D341Med (cell line): ENCODE data around the gene SOX8.

Experiments used
- DNase-seq: peaks from one replicate; pipeline ENCODE4 v3.0.0; 2012; ENCODE audit warnings: low spot score

SOX8 gene

GRCh38 chr16:974001-974601 is 7.5 kb upstream of the SOX8 start:
- no peak for DNase-seq

GRCh38 chr16:974611-975261 is 6.8 kb upstream of the SOX8 start:
- DNase-seq, result no peak

- no peak for DNase-seq
These were observed 6.3 kb upstream of the SOX8 start for GRCh38 chr16:975291-975690.

- no peak for DNase-seq
These were observed 5.1 kb upstream of the SOX8 start for GRCh38 chr16:976389-976931.

- DNase-seq, result no peak
These were observed 4.4 kb upstream of the SOX8 start for GRCh38 chr16:977081-977701.

- no peak for DNase-seq
These were observed 3.7 kb upstream of the SOX8 start for GRCh38 chr16:977896-978295.

GRCh38 chr16:978403-978802 is 3.2 kb upstream of the SOX8 start:
- no peak for DNase-seq

- no peak for DNase-seq
These were observed 2.4 kb upstream of the SOX8 start for GRCh38 chr16:979147-979546.

GRCh38 chr16:979859-980594 is 1.5 kb upstream of the SOX8 start:
- no peak for DNase-seq

- DNase-seq, result no peak
These were observed 1.0 kb upstream of the SOX8 start for GRCh38 chr16:980595-980854.

GRCh38 chr16:982145-983043 is 824 bp downstream of the SOX8 start:
- no peak for DNase-seq

- no peak for DNase-seq
These were observed 1.8 kb downstream of the SOX8 start for GRCh38 chr16:983044-984030.

GRCh38 chr16:984121-984694 is 2.6 kb downstream of the SOX8 start:
- DNase-seq, result no peak

- DNase-seq, result no peak
These were observed 3.4 kb downstream of the SOX8 start for GRCh38 chr16:984736-985636.

GRCh38 chr16:985646-986400 is 4.3 kb downstream of the SOX8 start:
- no peak for DNase-seq

- no peak for DNase-seq
These were observed 4.8 kb downstream of the SOX8 start for GRCh38 chr16:986411-986810.

GRCh38 chr16:986925-987582 is 5.5 kb downstream of the SOX8 start:
- DNase-seq, result no peak

GRCh38 chr16:987906-988305 is 6.3 kb downstream of the SOX8 start:
- no peak for DNase-seq
